HK-2 (cell line): ENCODE results near the gene ACTL9.
"Not testable (repeated sequence)": the region's sequence is repeated elsewhere in the genome, so short reads cannot be mapped to it uniquely, and the experiment has no call there.

Experiments
- DNase-seq: peaks from one replicate; pipeline ENCODE4 v3.0.0-alpha.2; 2018; ENCODE audit not compliant: unreplicated experiment

The ACTL9 gene

GRCh38 chr19:8698433-8699063 lies at the start of gene ACTL9:
Gene ACTL9, minus strand, starts transcription at chr19:8698795. Its CDS starts 94 bp downstream, at chr19:8698701.
- no peak for DNase-seq

- DNase-seq: not testable (repeated sequence)
Measured at GRCh38 chr19:8739291-8740065, 40.9 kb upstream of the ACTL9 start.

GRCh38 chr19:8738377-8738776 lies 39.8 kb upstream of the ACTL9 start:
- DNase-seq: no peak

- no peak for DNase-seq
Measured at GRCh38 chr19:8731428-8732169, 33.0 kb upstream of the ACTL9 start.

GRCh38 chr19:8724276-8724675 lies 25.7 kb upstream of the ACTL9 start:
- no peak for DNase-seq

- no peak for DNase-seq
Measured at GRCh38 chr19:8722032-8722431, 23.4 kb upstream of the ACTL9 start.

- no peak for DNase-seq
Measured at GRCh38 chr19:8721334-8721733, 22.7 kb upstream of the ACTL9 start, which contains the start of gene OR2Z1. Gene OR2Z1, plus strand, starts transcription at chr19:8721634. Its CDS starts 9,395 bp downstream, at chr19:8731029.

GRCh38 chr19:8710337-8710736 lies 11.7 kb upstream of the ACTL9 start:
- not testable (repeated sequence) for DNase-seq

GRCh38 chr19:8705742-8706141 lies 7.1 kb upstream of the ACTL9 start:
- DNase-seq: no peak

- DNase-seq: not testable (repeated sequence)
Measured at GRCh38 chr19:8705304-8705703, 6.7 kb upstream of the ACTL9 start.

GRCh38 chr19:8703223-8703622 lies 4.6 kb upstream of the ACTL9 start:
- no peak for DNase-seq

GRCh38 chr19:8702350-8702749 lies 3.8 kb upstream of the ACTL9 start:
- DNase-seq: no peak

- no peak for DNase-seq
Measured at GRCh38 chr19:8700956-8701355, 2.4 kb upstream of the ACTL9 start.

- no peak for DNase-seq
Measured at GRCh38 chr19:8699908-8700307, 1.3 kb upstream of the ACTL9 start.

GRCh38 chr19:8697671-8698432 lies 743 bp downstream of the ACTL9 start:
- DNase-seq: no peak

GRCh38 chr19:8696993-8697392 lies 1.6 kb downstream of the ACTL9 start:
- no peak for DNase-seq

- no peak for DNase-seq
Measured at GRCh38 chr19:8695911-8696310, 2.7 kb downstream of the ACTL9 start.

GRCh38 chr19:8695501-8695900 lies 3.1 kb downstream of the ACTL9 start:
- no peak for DNase-seq

GRCh38 chr19:8690753-8691539 lies 7.6 kb downstream of the ACTL9 start:
- no peak for DNase-seq

- no peak for DNase-seq
Measured at GRCh38 chr19:8688930-8689329, 9.7 kb downstream of the ACTL9 start.

- no peak for DNase-seq
Measured at GRCh38 chr19:8686549-8686948, 12.0 kb downstream of the ACTL9 start.
